Lower lobe of right lung (tissue), 2 donors: ENCODE results near the gene TRIM7. TPM values are rescaled to one million over a fixed set of nuclear protein-coding genes. Genes with fewer than 3 reads are reported as not detected.

ENCODE experiments used
- ATAC-seq, 2 donors: fragments of 200-7000 bp; cut with Tn5 transposase; one replicate each; pipeline ENCODE4 v1.9.1; 2020 to 2022; ENCODE audit warnings: mild to moderate bottlenecking in 2 of 2, moderate library complexity in 2 of 2
- DNase-seq: peaks from one replicate; pipeline ENCODE4 v3.0.0-alpha.2; 2020
- H3K27ac ChIP-seq: fragments of 200-600 bp; one replicate; pipeline ENCODE4 v1.8.0; 2022
- H3K27me3 ChIP-seq: fragments of 200-600 bp; one replicate; pipeline ENCODE4 v1.8.0; 2022; ENCODE audit warnings: low read depth
- H3K36me3 ChIP-seq: fragments of 200-600 bp; one replicate; pipeline ENCODE4 v1.8.0; 2022; ENCODE audit warnings: mild to moderate bottlenecking
- H3K4me1 ChIP-seq: fragments of 200-600 bp; one replicate; pipeline ENCODE4 v1.8.0; 2022
- H3K4me3 ChIP-seq: fragments of 200-600 bp; one replicate; pipeline ENCODE4 v1.8.0; 2022; ENCODE audit warnings: mild to moderate bottlenecking
- H3K9me3 ChIP-seq: fragments of 200-600 bp; one replicate; pipeline ENCODE4 v1.8.0; 2022
- CTCF ChIP-seq: fragments of 200-600 bp; IDR thresholded peaks from one replicate; pipeline ENCODE4 v1.8.0; 2022; ENCODE audit warnings: antibody characterized with exemption, mild to moderate bottlenecking
- intact Hi-C: fragments of 100-400 bp; cut with DNase I; formaldehyde crosslinking; loops from one replicate; pipeline ENCODE4 v1.11.0; 2022
- total RNA-seq: library from RNA; stranded (reverse); fragmentation: NEBNext Ultra II Directional; extraction: Animal tissue kit (Norgen Biotek cat#: 25700); gene quantifications from one replicate; pipeline ENCODE4 v1.2.1, GENCODE V29; 2021
- donor health status: DM: no; HTN: yes; CAD: no; lungs with severe emphysema.

TRIM7 gene
- total RNA-seq, 1 donor from 2014 or later, result 4.3 TPM

- Histone ChIP-seq H3K36me3 (peaks cover 95% of the 10 kb centered on the region), H3K27ac (no peak overlapping the region), H3K4me1 (peaks cover 17% of the 10 kb centered on the region), H3K9me3 (no peaks in the 10 kb centered on the region), H3K4me3 (no peak overlapping the region), H3K27me3 (no peaks in the 10 kb centered on the region)
- intact Hi-C loops, result no loop called here
- DNase-seq (no peak), ATAC-seq (no peak)
- TF ChIP-seq CTCF, result no peak
Observed at GRCh38 chr5:181237729-181238385, 32.9 kb upstream of the TRIM7 start.

GRCh38 chr5:181236954-181237641 is 32.1 kb upstream of the TRIM7 start:
- ATAC-seq, result no peak
- Histone ChIP-seq H3K36me3 (peaks cover 100% of the 10 kb centered on the region), H3K4me3 (no peak overlapping the region), H3K27ac (no peak overlapping the region), H3K4me1 (peaks cover 11% of the 10 kb centered on the region), H3K9me3 (no peaks in the 10 kb centered on the region), H3K27me3 (no peaks in the 10 kb centered on the region)
- intact Hi-C loops, result no loop called here
- DNase-seq, result no peak
- TF ChIP-seq CTCF, result no peak

GRCh38 chr5:181236471-181236870 is 31.5 kb upstream of the TRIM7 start:
- Histone ChIP-seq H3K27ac (no peak overlapping the region), H3K4me1 (peaks cover 4% of the 10 kb centered on the region), H3K36me3 (peaks cover 100% of the 10 kb centered on the region), H3K9me3 (no peaks in the 10 kb centered on the region), H3K27me3 (no peaks in the 10 kb centered on the region), H3K4me3 (no peak overlapping the region)
- TF ChIP-seq CTCF, result no peak
- intact Hi-C loops, result no loop called here
- DNase-seq (no peak), ATAC-seq (no peak)

GRCh38 chr5:181235689-181236366 is 30.8 kb upstream of the TRIM7 start:
- Histone ChIP-seq H3K27me3 (no peaks in the 10 kb centered on the region), H3K9me3 (no peaks in the 10 kb centered on the region), H3K4me3 (no peak overlapping the region), H3K36me3 (peaks cover 100% of the 10 kb centered on the region), H3K4me1 (no peaks in the 10 kb centered on the region), H3K27ac (no peak overlapping the region)
- no peak for DNase-seq
- no peak for TF ChIP-seq CTCF
- intact Hi-C loops, result no loop called here
- ATAC-seq, result no peak

GRCh38 chr5:181235323-181235688 is 30.3 kb upstream of the TRIM7 start:
- Histone ChIP-seq H3K27me3 (no peaks in the 10 kb centered on the region), H3K4me1 (no peaks in the 10 kb centered on the region), H3K27ac (no peak overlapping the region), H3K9me3 (no peaks in the 10 kb centered on the region), H3K36me3 (peaks cover 99% of the 10 kb centered on the region), H3K4me3 (no peak overlapping the region)
- DNase-seq (no peak), ATAC-seq (no peak)
- TF ChIP-seq CTCF, result no peak
- intact Hi-C loops, result no loop called here
